ENCODE data around the gene UBA52. TPM values are rescaled to one million over a fixed set of nuclear protein-coding genes. Genes with fewer than 3 reads are reported as not detected.
"Not testable (repeated sequence)": the region's sequence is repeated elsewhere in the genome, so short reads cannot be mapped to it uniquely, and the experiment has no call there.

UBA52 gene
- total RNA-seq, 2 experiments from 2014 or later, result 1,648 to 1,705 TPM

- POLR2A ChIA-PET, result interaction anchor here (0.7 kb wide), 2 partner anchors 11 to 618 kb away, joined by 4 to 5 read pairs; no protein-coding TSS in a partner anchor
- CTCF ChIA-PET, result not testable (repeated sequence)
Observed at GRCh38 chr19:18600692-18601397, 29.2 kb downstream of the UBA52 start.

GRCh38 chr19:18601875-18602274 is 30.2 kb downstream of the UBA52 start:
- ChIA-PET CTCF (interaction anchor here (0.7 kb wide), 1 partner anchor 205 kb away, joined by 3 read pairs; no protein-coding TSS in a partner anchor), POLR2A (no interaction called here)

GRCh38 chr19:18603255-18603957 is 31.7 kb downstream of the UBA52 start:
- ChIA-PET CTCF (interaction anchor here (0.6 to 1.1 kb wide), 2 partner anchors 152 to 789 kb away, joined by 3 to 4 read pairs; no protein-coding TSS in a partner anchor), POLR2A (no interaction called here)

- ChIA-PET CTCF (interaction anchor here (0.8 kb wide), 1 partner anchor 15 kb away, joined by 3 read pairs; no protein-coding TSS in a partner anchor), POLR2A (no interaction called here)
Observed at GRCh38 chr19:18603958-18604819, 32.5 kb downstream of the UBA52 start.

GRCh38 chr19:18604820-18605159 is 33.1 kb downstream of the UBA52 start:
- ChIA-PET POLR2A (no interaction called here), CTCF (interaction anchor here (0.8 kb wide), 1 partner anchor 16 kb away, joined by 3 read pairs; no protein-coding TSS in a partner anchor)

- ChIA-PET POLR2A (no interaction called here), CTCF (no interaction called here)
Observed at GRCh38 chr19:18605196-18605545, 33.5 kb downstream of the UBA52 start.

- CTCF ChIA-PET, result no interaction called here
- POLR2A ChIA-PET, result no interaction called here
Observed at GRCh38 chr19:18605546-18606280, 34.1 kb downstream of the UBA52 start.

- CTCF ChIA-PET, result interaction anchor here (1.8 kb wide), 1 partner anchor 12 kb away, joined by 5 read pairs; no protein-coding TSS in a partner anchor
- POLR2A ChIA-PET, result no interaction called here
Observed at GRCh38 chr19:18606281-18607225, 34.9 kb downstream of the UBA52 start, which contains the start of gene CRLF1. Gene CRLF1 (minus strand): TSS chr19:18606799. CDS start chr19:18606656, 143 bp downstream.

GRCh38 chr19:18607226-18608101 is 35.8 kb downstream of the UBA52 start:
- CTCF ChIA-PET, result interaction anchor here (1.8 kb wide), 1 partner anchor 13 kb away, joined by 5 read pairs; no protein-coding TSS in a partner anchor
- POLR2A ChIA-PET, result no interaction called here

- ChIA-PET CTCF (interaction anchor here (1.8 kb wide), 1 partner anchor 14 kb away, joined by 5 read pairs; no protein-coding TSS in a partner anchor), POLR2A (no interaction called here)
Observed at GRCh38 chr19:18608102-18608804, 36.6 kb downstream of the UBA52 start.

- ChIA-PET CTCF (no interaction called here), POLR2A (no interaction called here)
Observed at GRCh38 chr19:18608805-18609716, 37.4 kb downstream of the UBA52 start.

GRCh38 chr19:18609717-18610051 is 38.0 kb downstream of the UBA52 start:
- POLR2A ChIA-PET, result no interaction called here
- CTCF ChIA-PET, result no interaction called here

- POLR2A ChIA-PET, result no interaction called here
- CTCF ChIA-PET, result no interaction called here
Observed at GRCh38 chr19:18610245-18610555, 38.5 kb downstream of the UBA52 start.

- ChIA-PET POLR2A (no interaction called here), CTCF (no interaction called here)
Observed at GRCh38 chr19:18610556-18611326, 39.1 kb downstream of the UBA52 start.

GRCh38 chr19:18611327-18612050 is 39.8 kb downstream of the UBA52 start:
- CTCF ChIA-PET, result no interaction called here
- POLR2A ChIA-PET, result no interaction called here

Measured in activated CD8-positive, alpha-beta memory T cell treated with anti-CD3 and anti-CD28 coated beads for 36 hours (primary cell).